Muscle layer of duodenum (tissue), 2 donors: ENCODE data around the gene PLXNA4.

ENCODE experiments used
- H3K27ac ChIP-seq: one replicate; pipeline ENCODE4 v1.7.0; 2013; ENCODE audit warnings: mild to moderate bottlenecking, low read length
- H3K27me3 ChIP-seq: one replicate; pipeline ENCODE4 v1.7.0; 2013; ENCODE audit warnings: low read depth, mild to moderate bottlenecking, control low read depth, low read length
- H3K36me3 ChIP-seq, 2 donors: one replicate each; pipeline ENCODE4 v1.7.0; 2013; ENCODE audit warnings: low read length in 2 of 2, control low read depth in 1 of 2, mild to moderate bottlenecking in 1 of 2; ENCODE audit not compliant: insufficient read depth in 2 of 2, control insufficient read depth in 1 of 2
- H3K4me1 ChIP-seq, 2 donors: one replicate each; pipeline ENCODE4 v1.7.0; 2013; ENCODE audit warnings: low read length in 2 of 2, mild to moderate bottlenecking in 2 of 2, control low read depth in 1 of 2, moderate library complexity in 1 of 2; ENCODE audit not compliant: insufficient read depth in 2 of 2, control insufficient read depth in 1 of 2
- H3K4me3 ChIP-seq, 2 donors: one replicate each; pipeline ENCODE4 v1.7.0; 2013; ENCODE audit warnings: low read length in 2 of 2, low read depth in 1 of 2, mild to moderate bottlenecking in 1 of 2
- H3K9me3 ChIP-seq, 2 donors: one replicate each; pipeline ENCODE4 v1.7.0; 2013; ENCODE audit warnings: low read length in 2 of 2, control low read depth in 1 of 2, mild to moderate bottlenecking in 1 of 2; ENCODE audit not compliant: control insufficient read depth in 1 of 2
- donor health status: healthy.

Gene PLXNA4

DNA sequence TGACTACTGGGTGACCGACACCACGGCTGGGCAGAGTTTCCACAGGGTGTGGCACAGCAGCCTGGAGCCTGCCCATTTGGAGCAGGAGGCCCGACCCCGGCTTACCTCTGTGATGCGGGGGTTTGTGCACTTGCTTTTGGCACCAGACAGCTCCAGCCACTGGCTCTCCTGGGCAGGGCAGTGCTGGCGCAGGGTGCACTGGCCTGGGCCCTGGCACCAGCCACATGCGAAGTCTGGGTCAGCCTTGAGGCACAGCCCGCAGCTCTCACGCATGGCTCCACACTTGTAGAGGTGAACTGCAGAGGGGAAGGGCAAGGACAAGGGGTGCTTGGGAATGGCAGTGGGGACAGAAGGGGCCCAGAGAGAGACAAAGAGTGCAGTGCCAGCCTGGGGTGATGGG, 373.7 kb downstream of the PLXNA4 start:
- no peaks in the 10 kb centered on the region for H3K9me3 ChIP-seq
- no peak overlapping the region for H3K27ac ChIP-seq
- no peaks in the 10 kb centered on the region for H3K36me3 ChIP-seq
- no peaks in the 10 kb centered on the region for H3K27me3 ChIP-seq
- H3K4me1 ChIP-seq, result no peaks in the 10 kb centered on the region
- H3K4me3 ChIP-seq, result no peak overlapping the region

DNA sequence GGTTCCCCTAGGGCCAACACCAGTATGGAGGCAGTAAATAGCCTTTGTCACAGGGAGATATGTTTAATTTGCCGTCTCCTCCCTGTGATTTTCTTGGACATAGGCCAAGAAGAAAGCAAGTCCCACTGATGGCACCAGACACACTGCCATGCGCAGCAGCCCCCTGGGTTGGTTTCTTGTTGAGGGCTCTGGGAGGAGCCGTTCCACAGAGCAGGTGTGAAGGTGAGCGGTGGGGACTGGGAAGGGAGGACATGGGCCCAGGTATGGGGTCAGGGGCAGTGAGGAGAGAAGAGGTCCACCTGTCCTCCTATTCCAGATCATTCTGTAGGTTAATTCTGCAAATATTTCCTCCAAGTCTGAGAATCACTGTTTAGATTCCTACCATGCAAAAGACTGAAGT, 376.1 kb downstream of the PLXNA4 start:
- H3K27me3 ChIP-seq, result no peaks in the 10 kb centered on the region
- H3K9me3 ChIP-seq, result no peaks in the 10 kb centered on the region
- H3K36me3 ChIP-seq, result no peaks in the 10 kb centered on the region
- no peaks in the 10 kb centered on the region for H3K4me1 ChIP-seq
- H3K4me3 ChIP-seq, result no peak overlapping the region
- H3K27ac ChIP-seq, result no peak overlapping the region

GRCh38 chr7:132199626-132200025, 376.6 kb downstream of the PLXNA4 start:
- no peak overlapping the region for H3K27ac ChIP-seq
- H3K9me3 ChIP-seq, result no peaks in the 10 kb centered on the region
- H3K27me3 ChIP-seq, result no peaks in the 10 kb centered on the region
- H3K4me1 ChIP-seq, result no peaks in the 10 kb centered on the region
- no peak overlapping the region for H3K4me3 ChIP-seq
- H3K36me3 ChIP-seq, result no peaks in the 10 kb centered on the region

GRCh38 chr7:132197772-132198171, 378.5 kb downstream of the PLXNA4 start:
- no peaks in the 10 kb centered on the region for H3K36me3 ChIP-seq
- H3K9me3 ChIP-seq, result no peaks in the 10 kb centered on the region
- no peak overlapping the region for H3K27ac ChIP-seq
- no peak overlapping the region for H3K4me3 ChIP-seq
- no peaks in the 10 kb centered on the region for H3K27me3 ChIP-seq
- H3K4me1 ChIP-seq, result no peaks in the 10 kb centered on the region

DNA sequence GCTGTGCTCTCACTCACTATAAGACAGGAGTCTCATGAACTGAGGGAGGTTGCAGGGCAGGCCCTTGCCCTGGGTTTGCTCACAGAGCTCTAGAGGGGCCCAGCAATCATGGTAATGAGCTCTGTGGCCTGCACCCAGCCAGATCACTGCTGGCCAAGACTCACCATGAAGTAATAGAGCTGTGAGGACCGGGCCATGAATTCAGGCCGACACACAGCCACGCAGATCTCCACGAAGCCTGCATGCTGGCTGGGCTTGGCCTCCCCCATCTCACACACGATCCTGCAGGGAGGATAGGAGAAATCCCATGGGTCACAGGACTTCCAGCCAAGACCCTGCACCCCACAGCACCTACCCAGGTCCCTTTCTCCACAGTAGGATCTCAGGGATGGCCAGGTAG, 382.4 kb downstream of the PLXNA4 start:
- no peaks in the 10 kb centered on the region for H3K27me3 ChIP-seq
- no peaks in the 10 kb centered on the region for H3K4me1 ChIP-seq
- no peak overlapping the region for H3K27ac ChIP-seq
- H3K4me3 ChIP-seq, result no peak overlapping the region
- no peaks in the 10 kb centered on the region for H3K9me3 ChIP-seq
- H3K36me3 ChIP-seq, result no peaks in the 10 kb centered on the region

- Histone ChIP-seq H3K9me3 (no peaks in the 10 kb centered on the region), H3K27ac (no peak overlapping the region), H3K4me3 (no peak overlapping the region), H3K36me3 (no peaks in the 10 kb centered on the region), H3K4me1 (no peaks in the 10 kb centered on the region), H3K27me3 (no peaks in the 10 kb centered on the region)
Measured at GRCh38 chr7:132192809-132193208, 383.5 kb downstream of the PLXNA4 start.

DNA sequence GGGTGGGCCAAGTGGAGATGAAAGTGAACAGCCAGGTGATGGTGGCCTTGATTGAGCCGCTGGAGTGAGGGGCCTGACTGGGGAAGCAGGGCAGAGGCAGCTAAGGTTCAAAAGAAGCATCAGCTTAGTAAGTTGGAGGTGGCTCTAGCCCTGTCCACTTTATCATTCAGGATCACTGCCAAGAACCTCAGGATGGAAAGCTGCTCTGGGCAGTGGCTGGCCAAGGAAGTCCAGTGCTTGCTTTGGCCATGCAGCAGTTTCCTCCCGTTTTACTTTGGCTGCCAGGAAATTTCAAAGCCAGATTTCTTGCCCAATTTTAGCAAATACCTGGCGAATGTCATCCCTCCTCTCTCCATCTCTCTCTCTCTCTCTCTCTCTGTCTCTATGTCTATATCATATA, 384.9 kb downstream of the PLXNA4 start:
- Histone ChIP-seq H3K4me1 (no peaks in the 10 kb centered on the region), H3K9me3 (peaks cover 0 to 10% of the 10 kb centered on the region in 2 donors), H3K4me3 (no peak overlapping the region), H3K36me3 (peaks cover 0 to 9% of the 10 kb centered on the region in 2 donors), H3K27ac (no peak overlapping the region), H3K27me3 (no peaks in the 10 kb centered on the region)

DNA sequence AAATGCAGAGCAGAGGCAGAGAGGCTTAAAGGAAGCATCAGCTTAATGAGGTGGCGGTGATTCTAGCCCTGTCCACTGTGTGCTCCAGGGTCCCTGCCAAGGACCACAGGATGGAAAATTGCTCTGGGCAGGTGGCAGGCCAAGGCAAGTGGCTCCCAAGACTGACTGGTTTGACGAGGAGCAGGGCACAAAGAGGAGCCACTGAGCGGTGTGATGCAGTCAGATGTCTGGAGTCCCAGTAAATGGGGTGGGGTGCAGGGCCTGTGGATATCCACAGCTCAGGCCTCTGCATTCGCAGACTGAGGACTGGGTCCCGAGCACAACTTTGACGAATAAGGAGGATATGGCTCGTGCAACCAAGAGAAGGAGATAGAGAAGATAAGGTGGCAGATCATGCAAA, 385.6 kb downstream of the PLXNA4 start:
- H3K4me3 ChIP-seq, result no peak overlapping the region
- H3K9me3 ChIP-seq, result peaks cover 0 to 15% of the 10 kb centered on the region in 2 donors
- H3K27ac ChIP-seq, result no peak overlapping the region
- no peaks in the 10 kb centered on the region for H3K4me1 ChIP-seq
- no peaks in the 10 kb centered on the region for H3K27me3 ChIP-seq
- H3K36me3 ChIP-seq, result peaks cover 0 to 9% of the 10 kb centered on the region in 2 donors

- Histone ChIP-seq H3K4me1 (no peaks in the 10 kb centered on the region), H3K27me3 (no peaks in the 10 kb centered on the region), H3K4me3 (no peak overlapping the region), H3K27ac (no peak overlapping the region), H3K9me3 (peaks cover 0 to 15% of the 10 kb centered on the region in 2 donors), H3K36me3 (peaks cover 3 to 9% of the 10 kb centered on the region in 2 donors)
Measured at GRCh38 chr7:132189881-132190280, 386.4 kb downstream of the PLXNA4 start.

DNA sequence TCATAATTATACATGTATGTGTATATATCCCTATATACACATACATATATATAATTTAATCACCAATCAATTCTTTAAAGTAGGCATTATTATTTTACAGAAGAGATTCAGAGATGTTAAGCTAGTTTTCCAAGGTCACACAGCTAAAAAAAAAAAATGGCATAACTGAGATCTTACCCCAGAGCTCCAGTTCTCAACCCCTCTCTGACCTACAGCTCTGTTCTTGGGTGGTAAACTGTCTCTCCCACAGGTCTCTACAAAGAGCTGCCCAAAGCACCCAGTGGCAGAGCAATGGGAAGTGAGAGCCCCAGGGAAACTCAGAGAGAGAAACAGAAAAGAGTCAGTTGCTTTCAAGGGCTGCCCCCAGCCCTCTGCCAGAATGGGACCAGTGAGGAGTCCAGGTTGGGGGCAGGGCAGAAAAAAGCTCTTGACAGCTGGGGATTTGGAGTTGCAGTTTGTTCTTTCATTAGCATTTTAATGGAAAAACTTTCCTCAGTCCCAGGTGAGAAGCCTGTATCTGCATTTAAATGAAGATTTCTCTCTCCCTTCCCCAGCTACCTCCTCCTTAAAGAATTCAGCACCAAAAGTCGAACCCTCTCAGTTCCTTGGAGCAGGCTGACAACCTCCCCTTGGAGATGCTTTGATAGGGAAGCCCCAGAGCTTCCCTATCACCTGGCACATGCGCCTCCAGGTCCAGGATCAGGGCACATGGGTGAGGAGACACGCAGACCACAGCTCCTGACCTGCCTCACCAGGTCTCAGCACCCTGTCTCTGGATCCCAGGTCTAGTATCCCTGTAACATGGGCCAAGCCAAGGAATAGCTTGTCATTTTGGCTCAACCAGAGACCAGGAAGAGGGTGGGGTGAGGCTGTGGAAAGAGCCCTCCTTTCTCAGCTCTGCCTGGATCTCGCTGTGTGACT, 388.1 kb downstream of the PLXNA4 start:
- H3K27me3 ChIP-seq, result no peaks in the 10 kb centered on the region
- H3K36me3 ChIP-seq, result peaks cover 3 to 9% of the 10 kb centered on the region in 2 donors
- H3K9me3 ChIP-seq, result peaks cover 0 to 15% of the 10 kb centered on the region in 2 donors
- no peak overlapping the region for H3K27ac ChIP-seq
- H3K4me3 ChIP-seq, result no peak overlapping the region
- H3K4me1 ChIP-seq, result no peaks in the 10 kb centered on the region

DNA sequence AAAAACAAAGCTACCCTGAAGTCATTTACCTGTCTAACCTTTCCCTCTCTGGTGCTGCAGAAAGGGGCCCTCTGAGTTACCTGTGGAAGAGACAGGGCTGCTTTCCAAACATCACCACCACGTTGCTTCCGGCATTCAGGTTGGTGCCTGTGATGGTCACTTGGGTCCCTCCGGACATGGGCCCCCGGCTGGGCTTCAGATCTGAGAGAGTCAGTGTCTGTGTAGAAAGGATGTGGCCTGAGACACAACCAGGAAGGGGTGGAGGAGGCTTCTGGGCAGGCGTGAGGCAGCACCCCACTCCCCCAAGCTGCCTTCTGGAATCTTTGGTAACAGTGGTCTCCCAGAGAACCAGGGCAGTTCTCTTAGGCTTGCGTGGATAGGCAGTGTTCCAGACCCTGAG, 388.9 kb downstream of the PLXNA4 start:
- no peaks in the 10 kb centered on the region for H3K27me3 ChIP-seq
- peaks cover 3 to 9% of the 10 kb centered on the region in 2 donors for H3K36me3 ChIP-seq
- H3K27ac ChIP-seq, result no peak overlapping the region
- no peak overlapping the region for H3K4me3 ChIP-seq
- H3K9me3 ChIP-seq, result peaks cover 0 to 15% of the 10 kb centered on the region in 2 donors
- no peaks in the 10 kb centered on the region for H3K4me1 ChIP-seq

- peaks cover 0 to 15% of the 10 kb centered on the region in 2 donors for H3K9me3 ChIP-seq
- H3K27ac ChIP-seq, result no peak overlapping the region
- H3K36me3 ChIP-seq, result peaks cover 3 to 9% of the 10 kb centered on the region in 2 donors
- H3K4me1 ChIP-seq, result no peaks in the 10 kb centered on the region
- no peaks in the 10 kb centered on the region for H3K27me3 ChIP-seq
- no peak overlapping the region for H3K4me3 ChIP-seq
Measured at GRCh38 chr7:132185150-132185549, 391.1 kb downstream of the PLXNA4 start.
